ENCODE measurements around the gene MPV17L2. TPM values are rescaled to one million over a fixed set of nuclear protein-coding genes. Genes with fewer than 3 reads are reported as not detected.
A peak's percentile ranks its signal among the peaks of the same experiment; 100 is the strongest.
"Not testable (repeated sequence)": the region's sequence is repeated elsewhere in the genome, so short reads cannot be mapped to it uniquely, and the experiment has no call there.

The MPV17L2 gene
- total RNA-seq: 14.7 TPM

DNA sequence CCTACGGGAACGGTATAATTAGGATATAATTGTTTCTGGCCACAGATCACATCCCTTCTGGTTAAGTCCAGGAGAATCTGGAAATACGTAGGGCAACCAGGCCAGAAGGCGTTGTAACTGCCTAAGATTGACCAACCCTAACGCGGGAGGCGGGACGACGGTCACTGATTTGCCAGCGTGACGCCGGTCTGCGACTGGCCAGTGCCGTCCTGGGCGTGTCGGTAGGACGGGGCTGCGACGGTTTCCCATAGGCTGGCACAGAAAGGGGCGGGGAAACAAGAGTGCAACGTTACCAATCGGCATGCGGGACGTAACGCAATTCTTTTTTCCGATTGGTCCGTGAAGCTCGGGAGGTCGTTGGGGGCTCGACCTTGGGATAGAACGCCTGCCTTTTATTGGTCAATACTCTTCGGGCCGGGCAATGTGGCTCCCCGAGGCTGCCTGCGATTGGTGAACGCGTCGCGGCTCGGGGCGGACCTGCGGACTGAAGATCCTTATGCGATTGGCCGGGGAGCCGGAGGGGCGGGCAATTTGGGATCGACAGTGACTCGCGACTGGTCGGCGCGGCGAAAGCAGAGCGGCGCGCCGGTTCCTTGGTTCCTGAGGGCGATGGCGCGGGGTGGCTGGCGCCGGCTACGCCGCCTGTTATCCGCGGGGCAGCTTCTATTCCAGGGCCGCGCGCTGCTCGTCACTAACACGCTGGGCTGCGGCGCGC, at the start of gene MPV17L2:
Gene MPV17L2, plus strand, starts transcription at position 546 of the 715 bp plus-strand sequence. Its CDS starts 64 bp downstream, at position 610.
- DNase-seq (ENCODE audit: low spot score): peak; percentile 100

DNA sequence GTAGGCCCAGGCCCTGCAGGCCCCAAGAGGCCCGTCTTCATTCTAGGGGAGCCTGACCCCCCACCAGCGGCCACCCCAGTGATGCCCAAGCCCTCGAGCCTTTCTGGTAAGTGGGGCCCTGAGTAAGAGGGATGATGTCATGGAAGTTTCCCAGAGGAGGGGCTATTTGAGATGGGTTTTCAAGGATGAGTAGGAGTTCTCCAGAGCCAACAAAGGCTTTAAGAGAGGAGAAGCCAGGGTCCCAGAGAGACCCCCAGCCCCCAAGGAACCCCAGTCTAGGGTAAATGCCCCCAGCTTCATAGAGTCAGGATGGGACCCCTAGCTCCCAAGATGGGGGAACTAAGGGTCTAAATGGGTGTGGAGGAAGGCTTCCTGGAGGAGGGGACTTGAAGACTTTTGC, 49.1 kb upstream of the MPV17L2 start:
- DNase-seq (ENCODE audit: low spot score): no peak

DNA sequence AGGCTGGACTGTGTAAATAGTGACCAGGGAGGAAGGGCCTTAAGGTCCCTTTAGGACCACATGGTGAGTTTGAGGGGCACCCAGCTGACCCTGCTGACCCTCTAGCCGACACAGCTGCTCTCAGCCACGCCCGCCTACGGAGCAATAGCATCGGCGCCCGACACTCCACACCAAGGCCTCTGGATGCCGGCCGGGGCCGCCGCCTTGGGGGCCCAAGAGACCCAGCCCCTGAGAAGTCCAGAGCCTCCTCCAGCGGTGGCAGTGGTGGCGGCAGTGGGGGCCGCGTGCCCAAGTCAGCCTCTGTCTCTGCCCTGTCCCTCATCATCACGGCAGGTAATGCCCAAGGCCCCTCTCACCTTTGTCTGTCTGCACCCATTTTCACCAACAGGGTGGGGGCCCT, 48.7 kb upstream of the MPV17L2 start:
- DNase-seq (ENCODE audit: low spot score): no peak

DNA sequence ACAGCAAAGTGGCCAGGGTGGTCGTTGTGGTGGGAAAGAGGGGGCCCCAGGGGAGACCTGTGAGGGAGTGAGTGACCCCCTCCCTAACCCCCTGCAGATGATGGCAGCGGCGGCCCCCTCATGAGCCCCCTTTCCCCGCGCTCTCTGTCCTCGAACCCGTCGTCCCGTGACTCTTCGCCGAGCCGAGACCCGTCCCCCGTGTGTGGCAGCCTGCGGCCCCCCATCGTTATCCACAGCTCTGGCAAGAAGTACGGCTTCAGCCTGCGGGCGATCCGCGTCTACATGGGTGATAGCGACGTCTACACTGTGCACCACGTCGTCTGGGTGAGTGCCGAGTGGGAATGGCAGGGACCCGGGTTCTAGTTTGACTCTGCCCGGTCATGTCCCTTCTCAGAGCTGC, 48.1 kb upstream of the MPV17L2 start:
- no peak for DNase-seq (ENCODE audit: low spot score)

DNA sequence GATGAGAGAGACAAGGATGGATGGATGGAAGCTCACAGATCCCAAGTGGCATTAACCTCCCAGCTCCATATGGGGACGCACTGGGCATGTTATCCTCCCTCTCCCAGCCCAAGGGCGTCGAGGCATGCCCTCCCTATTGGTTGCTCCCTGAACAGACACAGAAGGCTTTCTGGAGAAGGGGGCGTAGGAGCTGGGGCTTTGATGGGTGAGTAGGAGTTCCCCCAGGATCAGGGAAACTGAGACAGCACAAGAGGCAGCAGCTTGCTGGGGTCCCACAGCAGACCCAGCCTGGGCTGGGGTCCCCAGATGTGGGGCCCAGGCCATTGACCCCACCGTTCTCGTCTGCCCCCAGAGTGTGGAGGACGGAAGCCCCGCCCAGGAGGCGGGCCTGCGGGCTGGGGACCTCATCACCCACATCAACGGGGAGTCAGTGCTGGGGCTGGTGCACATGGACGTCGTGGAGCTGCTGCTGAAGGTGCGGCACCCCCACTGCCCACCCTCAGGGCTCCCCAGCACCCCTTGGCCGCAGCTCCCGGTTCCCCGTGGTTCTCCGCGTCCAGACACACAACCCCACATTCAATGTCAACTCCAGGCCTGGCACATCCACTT, 47.5 kb upstream of the MPV17L2 start:
- no peak for DNase-seq (ENCODE audit: low spot score)

DNA sequence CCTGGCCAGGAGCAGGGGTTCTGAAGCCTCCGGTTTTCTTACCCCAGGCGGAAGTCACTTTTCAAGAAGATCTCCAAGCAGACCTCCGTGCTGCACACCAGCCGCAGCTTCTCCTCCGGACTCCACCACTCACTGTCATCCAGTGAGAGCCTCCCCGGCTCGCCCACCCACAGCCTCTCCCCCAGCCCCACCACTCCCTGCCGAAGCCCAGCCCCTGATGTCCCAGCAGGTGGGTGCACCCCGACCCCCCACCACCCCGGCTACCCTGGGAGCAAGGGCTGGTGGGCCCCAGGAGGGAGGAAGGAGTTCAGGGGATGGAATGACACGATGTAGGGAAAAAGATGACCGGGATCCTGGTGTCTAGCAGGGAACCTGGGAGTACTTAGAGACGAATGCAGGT, 45.6 kb upstream of the MPV17L2 start:
- no peak for DNase-seq (ENCODE audit: low spot score)

DNA sequence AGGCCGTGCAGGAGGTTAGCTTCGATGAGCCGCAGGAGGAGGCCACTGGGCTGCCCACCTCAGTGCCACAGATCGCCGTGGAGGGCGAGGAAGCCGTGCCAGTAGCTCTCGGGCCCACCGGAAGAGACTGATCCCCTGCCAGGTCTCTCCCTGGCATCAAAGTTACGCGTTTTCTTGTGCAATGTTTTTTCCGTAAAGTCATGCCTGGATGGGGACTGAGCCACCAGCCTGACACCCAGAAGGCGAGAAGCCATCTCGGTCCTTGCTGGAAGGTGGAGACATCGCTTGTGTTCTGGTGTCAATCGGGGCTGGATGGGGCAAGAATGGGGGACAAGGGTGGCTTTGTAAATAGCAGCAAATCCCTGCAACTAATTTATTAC, 43.4 kb upstream of the MPV17L2 start:
- no peak for DNase-seq (ENCODE audit: low spot score)

DNA sequence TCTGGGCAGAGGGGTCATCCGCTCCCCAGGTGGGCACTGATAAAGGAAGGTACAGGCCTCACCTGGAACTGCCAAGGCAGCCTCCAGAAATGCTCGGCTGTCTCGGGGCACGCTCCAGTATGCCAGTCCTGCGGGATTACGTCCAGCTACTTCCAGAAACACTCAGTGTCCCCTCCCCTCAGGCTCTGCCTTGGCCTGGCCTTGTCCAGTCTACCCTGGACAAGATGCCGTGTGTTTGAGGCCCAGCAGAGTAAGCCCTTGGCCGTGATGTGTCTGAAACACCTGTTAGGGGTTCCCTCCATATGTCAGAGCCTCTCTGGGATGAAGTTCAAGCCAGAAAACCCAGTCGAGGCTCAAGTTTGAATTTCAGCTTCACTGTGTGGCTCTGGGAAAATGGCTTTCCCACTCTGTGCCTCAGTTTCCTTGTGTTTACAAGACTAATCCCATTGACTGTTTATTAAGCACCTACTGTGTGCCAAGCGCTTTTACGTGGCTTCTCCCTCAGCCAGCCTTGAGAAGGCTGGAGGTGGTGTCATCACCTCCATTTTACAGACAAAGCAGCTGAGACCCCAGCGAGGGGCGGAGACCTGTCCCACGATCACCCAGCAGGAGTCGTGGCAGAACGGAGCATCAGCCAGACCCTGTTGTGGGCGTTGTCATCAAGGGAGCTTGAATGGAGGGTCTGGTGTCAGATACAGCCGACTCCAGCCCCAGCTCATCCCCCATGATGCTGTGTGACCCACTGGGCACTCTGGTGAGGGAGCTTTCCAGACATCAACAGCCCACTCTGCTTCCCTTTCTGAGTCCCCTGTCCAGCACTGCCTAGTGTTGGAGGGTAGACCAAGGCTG, 42.0 kb upstream of the MPV17L2 start:
- DNase-seq (ENCODE audit: low spot score): no peak

DNA sequence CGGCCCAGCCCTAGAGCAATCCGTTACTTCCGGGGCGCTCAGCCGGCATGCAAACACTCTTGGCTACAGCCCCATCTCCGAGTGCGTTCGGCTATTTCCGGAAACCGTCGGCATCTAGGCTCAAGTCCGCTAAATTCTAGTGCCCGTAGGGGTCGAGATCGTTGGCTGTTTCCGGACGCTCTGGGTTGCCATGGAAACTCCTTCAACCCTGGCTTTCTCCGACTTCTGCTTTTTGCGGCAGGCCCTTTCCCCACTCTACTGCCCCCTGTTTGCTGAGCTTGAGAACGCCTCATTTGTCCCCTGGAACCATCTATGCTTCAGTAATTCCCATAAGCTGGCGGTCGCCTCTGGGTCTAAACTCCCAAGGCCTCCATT, 40.6 kb upstream of the MPV17L2 start:
- DNase-seq (ENCODE audit: low spot score): peak; percentile 98

DNA sequence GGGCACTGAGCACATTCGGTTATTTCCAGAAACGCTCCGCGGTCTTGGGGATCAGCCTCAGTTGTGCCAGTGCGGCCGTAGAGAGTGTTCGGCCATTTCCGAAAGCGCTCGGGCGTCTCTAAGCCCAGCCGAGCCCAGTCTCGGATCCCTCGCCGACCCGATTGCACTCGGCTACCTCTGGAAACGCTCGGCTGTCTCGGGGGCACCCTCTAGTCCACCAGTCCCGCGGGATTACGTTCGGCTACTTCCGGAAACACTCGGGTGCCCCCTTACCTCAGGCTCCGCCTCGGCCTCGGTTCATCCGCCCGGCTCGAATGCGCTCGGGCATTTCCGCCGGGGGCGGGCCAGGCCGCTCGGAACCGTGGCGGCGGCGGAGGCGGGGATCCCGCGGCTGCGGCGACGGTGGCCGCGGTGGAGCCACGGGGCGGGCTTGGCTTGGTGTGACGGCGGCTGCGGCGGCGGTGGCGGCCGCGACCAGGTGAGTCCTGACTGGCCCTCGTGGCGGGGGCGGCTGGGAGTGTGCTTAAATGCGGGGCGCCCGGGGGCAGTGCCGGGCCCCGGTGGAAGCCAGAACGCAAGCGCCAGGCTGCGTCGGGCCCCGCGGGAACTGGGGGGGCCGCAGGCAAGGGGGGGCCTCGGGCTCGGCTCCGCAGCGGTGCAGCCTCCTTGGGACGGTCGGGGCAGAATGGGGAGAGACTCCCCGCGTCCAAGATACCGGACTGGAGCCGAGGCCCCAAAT, 40.0 kb upstream of the MPV17L2 start, which contains the start of gene PIK3R2:
Gene PIK3R2, plus strand, starts transcription at position 347 of the 739 bp plus-strand sequence. CDS start 2,717 bp downstream, outside the sequence.
- DNase-seq (ENCODE audit: low spot score): peak; percentile 100

DNA sequence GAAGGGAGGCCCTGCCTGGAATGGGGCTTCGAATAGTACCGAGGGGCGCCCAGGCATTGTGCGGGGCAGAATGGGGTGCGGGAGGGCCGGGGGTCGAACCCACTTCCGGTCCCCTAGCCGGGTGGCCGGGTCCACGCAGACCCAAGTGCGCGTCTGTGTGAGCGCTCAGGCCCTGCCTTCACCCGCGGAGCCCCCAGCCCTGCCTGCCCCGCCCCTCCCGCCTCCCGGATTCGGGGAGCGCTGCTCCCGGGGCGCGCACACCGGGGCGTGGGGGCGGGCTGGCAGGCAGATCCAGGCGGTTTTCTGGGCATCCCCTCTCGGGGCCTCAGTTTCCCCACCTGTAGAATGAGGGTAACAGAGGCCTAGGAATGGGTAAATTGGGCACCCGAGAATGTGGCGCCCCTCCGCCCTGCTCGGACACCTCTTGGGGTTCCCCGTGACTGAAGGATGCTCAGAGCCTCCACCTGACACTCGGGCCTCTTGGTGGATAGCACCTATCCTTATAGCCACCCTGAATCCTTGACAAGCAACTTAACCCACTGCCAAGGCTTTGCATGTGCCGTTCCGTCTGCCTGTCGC, 39.4 kb upstream of the MPV17L2 start:
- no peak for DNase-seq (ENCODE audit: low spot score)

DNA sequence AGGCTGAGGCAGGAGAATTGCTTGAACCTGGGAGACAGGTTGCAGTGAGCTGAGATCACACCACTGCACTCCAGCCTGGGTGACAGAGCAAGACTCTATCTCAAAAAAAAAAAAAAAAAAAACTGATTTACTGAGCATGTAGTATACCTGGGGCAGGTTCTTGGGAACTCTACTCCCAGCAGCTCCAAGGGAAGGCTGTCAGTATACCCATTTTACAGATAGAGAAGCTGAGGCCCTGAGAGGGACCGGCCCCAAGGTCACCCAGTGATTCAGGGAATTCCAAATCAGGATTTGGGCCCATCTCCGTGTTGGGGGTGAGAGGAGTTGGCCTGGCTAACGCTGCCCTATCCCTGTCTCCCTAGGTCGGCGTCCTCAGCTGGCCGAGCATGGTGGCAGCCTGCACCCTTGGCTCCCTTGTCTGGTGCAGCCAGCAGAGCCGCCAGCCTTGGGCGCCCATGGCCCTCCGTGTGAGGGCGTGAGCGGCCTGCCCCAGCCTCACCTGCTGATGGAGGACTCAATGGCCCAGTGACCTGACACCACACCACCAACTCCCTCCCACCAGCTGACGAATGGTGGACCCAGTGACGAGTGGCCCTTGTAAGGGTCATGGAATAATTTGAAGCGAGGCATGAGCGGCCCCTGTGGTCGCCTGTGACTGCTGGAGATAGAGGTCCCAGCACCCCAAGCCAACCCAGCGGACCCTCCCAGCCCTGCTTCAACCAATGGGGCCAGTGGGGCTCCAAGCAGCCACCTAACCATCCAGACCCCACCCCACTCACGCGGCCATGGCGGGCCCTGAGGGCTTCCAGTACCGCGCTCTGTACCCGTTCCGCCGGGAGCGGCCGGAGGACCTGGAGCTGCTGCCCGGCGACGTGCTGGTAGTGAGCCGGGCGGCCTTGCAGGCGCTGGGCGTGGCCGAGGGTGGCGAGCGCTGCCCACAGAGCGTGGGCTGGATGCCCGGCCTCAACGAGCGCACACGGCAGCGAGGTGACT, 37.6 kb upstream of the MPV17L2 start:
- no peak for DNase-seq (ENCODE audit: low spot score)

DNA sequence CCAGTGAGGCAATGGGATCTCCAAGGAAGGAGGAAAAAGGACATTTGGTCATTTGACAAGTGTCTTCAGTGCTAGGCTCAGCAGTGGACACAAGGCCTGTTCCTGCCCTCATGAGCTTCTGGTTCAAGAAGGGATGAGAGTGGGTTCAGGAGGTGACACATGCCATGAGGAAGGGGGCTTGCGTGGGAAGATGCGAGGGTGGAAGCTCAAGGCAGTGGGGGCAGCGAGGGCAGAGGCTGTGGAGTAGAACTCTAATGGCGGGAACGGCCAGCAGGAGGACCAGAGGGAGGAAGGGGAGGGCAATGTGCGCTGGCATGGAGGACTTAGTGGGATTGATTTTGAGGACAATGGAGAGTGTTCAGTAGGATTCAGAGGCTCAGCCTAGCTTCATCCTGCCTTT, 36.8 kb upstream of the MPV17L2 start:
- DNase-seq (ENCODE audit: low spot score): no peak

DNA sequence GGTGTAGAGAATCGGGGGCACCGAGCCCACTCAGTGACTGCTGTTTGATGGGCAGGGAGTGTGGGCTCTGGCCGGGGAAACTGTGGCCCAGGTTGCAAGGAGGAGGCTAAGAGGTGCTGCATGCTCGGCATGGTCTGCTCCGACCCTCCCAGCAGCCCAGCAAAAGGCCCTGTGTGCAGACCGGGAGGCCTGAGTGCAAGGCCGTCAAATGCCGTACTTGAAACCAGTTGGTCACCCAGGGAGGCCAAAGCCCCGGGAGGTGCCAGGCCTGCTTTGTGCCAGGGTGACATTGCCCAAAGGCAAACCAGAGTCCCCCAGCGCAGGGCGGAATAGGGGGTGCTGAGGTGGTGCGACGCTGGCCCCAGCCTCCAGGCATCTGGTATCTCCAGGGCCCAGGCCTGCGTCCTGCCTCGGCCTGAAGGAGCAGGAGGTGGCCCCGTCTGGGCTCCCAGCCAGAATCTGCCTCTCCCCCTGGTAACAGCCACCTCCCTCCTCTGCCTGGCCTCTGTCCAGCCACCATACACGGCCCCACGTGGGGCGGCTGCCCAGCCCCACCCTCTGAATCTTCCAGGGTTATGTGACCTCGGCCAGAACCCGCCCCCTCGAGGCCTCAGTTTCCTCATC, 36.1 kb upstream of the MPV17L2 start:
- peak; percentile 94 for DNase-seq (ENCODE audit: low spot score)

DNA sequence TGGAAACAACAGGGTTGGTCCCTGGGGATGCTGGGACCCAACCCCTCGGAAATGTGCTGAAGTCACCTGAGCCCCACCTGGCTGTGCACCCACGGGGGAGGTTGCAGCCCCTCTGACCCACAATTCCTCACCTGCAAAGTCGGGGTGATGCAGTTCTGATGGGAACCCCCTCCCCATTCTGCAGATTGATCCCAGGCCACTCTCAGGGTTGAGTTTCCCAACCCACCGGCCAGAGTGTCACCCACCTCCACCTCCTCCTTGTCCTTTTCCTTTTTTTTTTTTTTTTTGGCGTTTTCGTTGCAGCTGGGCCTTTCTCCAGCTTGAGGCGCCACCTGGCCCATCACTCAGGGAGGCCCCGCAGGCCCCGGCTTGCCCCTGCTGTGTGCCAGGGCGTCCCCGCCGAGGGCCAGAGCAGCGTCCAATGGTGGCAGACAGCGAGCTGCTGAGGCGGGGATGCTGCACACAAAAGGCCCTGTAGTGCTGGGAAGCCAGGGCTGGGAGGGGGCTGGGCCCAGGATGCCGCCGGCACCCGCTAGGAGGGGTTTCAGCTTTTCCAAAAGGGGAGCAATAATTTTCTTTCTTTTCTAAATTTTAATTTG, 35.5 kb upstream of the MPV17L2 start:
- no peak for DNase-seq (ENCODE audit: low spot score)

DNA sequence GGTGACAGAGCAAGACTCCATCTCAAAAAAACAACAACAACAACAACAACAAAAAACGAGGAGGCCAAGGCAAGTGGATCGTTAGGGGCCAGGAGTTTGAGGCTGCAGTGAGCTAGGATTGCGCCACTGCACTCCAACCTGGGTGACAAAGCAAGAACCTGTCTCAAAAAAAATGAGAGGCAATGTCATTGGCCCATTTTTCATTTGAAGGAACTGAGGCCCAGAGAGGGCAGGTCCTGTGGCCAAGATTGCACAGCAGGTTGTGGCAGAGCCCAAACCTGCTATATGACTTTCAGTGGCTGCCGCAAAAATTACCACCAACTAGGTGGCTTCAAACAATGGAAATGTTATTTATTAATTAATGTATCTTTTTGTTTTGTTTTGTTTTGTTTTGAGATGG, 34.6 kb upstream of the MPV17L2 start:
- DNase-seq (ENCODE audit: low spot score): no peak

DNA sequence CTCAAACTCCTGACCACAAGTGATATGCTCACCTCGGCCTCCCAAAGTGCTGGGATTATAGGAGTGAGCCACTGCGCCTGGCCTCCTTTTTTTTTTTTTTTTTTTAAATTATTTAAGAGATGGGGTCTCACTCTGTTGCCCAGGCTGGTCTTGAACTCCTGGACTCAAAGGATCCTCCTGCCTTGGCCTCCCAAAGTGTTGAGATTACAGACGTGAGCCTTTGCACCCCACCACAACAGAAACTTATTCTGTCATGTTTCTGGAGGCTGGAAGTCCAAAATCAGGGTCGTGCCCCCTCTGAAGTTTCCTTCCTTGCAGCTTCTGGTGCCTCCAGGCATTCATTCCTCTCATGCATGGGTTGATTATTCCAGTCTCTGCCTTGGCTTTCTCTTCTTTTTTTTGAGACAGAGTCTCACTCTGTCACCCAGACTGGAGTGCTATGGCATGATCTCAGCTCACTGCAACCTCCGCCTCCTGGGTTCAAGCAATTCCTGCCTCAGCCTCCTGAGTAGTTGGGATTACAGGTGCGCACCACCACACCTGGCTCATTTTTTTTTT, 33.9 kb upstream of the MPV17L2 start:
- not testable (repeated sequence) for DNase-seq (ENCODE audit: low spot score)

DNA sequence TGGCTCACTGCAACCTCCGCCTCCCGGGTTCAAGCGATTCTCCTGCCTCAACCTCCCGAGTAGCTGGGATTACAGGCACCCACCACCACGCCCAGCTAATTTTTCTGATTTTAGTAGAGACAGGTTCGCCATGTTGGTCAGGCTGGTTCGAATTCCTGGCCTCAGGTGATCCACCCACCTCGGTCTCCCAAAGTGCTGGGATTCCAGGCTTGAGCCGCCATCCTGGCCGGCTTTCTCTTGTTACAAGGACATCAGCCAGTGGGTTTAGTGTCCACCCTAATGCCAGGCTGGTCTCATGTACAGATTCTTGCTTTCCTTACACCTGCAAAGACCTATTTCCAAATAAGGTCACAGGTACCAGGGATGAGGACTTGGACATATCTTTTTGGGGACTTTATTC, 33.2 kb upstream of the MPV17L2 start:
- no peak for DNase-seq (ENCODE audit: low spot score)

DNA sequence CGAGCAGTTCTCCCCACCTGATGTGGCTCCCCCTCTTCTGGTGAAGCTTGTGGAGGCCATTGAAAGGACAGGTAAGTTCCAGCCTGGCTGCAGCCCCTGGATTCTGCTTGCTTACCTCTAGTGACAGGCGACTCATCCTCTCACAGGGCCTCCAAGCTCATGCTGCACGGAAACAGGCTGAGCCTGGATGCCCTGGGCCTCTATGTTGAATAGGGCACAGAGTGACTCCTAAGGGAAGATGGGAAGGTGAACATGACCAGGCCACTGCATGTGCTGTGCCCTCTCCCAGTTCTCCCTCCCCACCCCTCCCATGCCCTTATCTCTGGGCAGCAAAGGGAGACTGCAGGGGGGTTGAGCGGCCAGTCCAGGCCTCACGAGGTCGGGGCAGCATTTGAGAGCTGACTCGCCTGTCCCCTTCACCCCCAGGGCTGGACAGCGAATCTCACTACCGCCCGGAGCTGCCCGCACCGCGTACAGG, 32.5 kb upstream of the MPV17L2 start:
- DNase-seq (ENCODE audit: low spot score): no peak
